Measurements from ENCODE around the gene GSN. TPM values are rescaled to one million over a fixed set of nuclear protein-coding genes. Genes with fewer than 3 reads are reported as not detected.
A peak's percentile ranks its signal among the peaks of the same experiment; 100 is the strongest.

GSN gene
- total and polyA plus RNA-seq, 2 of the 13 experiments (the other 11 are each of a cell fraction or from before 2014, with no cell fraction given), result 294 to 307 TPM

DNA sequence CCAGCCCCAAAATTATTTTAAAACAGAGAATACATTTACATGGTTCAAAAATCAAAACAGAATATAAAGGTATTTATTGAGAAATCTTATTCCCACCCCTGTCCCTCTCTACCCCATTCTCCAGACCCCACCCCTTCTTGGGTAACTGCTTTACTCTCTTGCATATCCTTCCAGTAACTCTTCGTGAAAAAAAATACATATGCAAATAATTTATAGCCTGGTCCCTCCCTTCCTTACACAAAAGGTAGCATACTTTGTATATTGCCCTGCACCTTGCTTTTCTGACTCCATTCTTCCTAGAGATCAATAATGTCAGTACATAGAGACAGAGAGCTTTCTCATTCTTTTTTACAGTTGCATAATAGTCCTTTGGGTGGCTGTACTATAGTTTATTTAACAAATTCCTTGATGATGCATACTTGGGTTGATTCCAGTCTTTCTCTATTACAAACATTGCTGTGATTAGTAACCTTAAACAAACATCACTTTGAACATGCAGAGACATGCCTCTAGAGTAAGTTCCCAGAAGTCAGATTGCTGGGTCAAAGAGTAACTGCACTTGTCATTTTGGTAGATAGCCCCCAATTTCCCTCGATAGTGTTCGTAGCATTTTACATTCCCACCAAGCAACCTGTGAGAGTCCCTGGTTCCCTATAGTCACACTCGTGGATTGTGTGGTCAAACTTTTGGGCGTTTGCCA is 54.2 kb downstream of the GSN start (continued):
- TF ChIP-seq AKNA (CRISPR knock-in tag; IDR thresholded peaks at IDR 0.05; ENCODE audit: borderline replicate concordance), result no peak
- peak; percentile 84 for TF ChIP-seq NR2F2 (IDR thresholded peaks at IDR 0.05; ENCODE audit: borderline replicate concordance, low read depth)
- TF ChIP-seq PPARG (CRISPR knock-in tag; conservative IDR thresholded peaks at IDR 0.05), result peak; percentile 97
- TF ChIP-seq TSC22D2 (CRISPR knock-in tag; IDR thresholded peaks at IDR 0.05; ENCODE audit: borderline replicate concordance), result no peak
- no peak for TF ChIP-seq ZNF329 (CRISPR knock-in tag; IDR thresholded peaks at IDR 0.05; ENCODE audit: low read depth)
- no peak for TF ChIP-seq PAX8 (CRISPR knock-in tag; IDR thresholded peaks at IDR 0.05; ENCODE audit: borderline replicate concordance)
- peak; percentile 84 for TF ChIP-seq TBX3 (IDR thresholded peaks at IDR 0.05; ENCODE audit: borderline replicate concordance)
- no peak for TF ChIP-seq PAWR (CRISPR knock-in tag; IDR thresholded peaks at IDR 0.05; ENCODE audit: borderline replicate concordance)
- TF ChIP-seq TP53 (CRISPR knock-in tag; conservative IDR thresholded peaks at IDR 0.05), result peak; percentile 100
- TF ChIP-seq NCOA2 (CRISPR knock-in tag; IDR thresholded peaks at IDR 0.05), result peak; percentile 97
- TF ChIP-seq ZBTB10 (CRISPR knock-in tag; IDR thresholded peaks at IDR 0.05; ENCODE audit: borderline replicate concordance), result peak; percentile 62; the same call in 1 of the 2 replicates
- TF ChIP-seq ZNF616 (CRISPR knock-in tag; IDR thresholded peaks at IDR 0.05; ENCODE audit: low read depth), result no peak
- peak; percentile 80; the same call in 1 of the 2 replicates for TF ChIP-seq SNAPC2 (CRISPR knock-in tag; IDR thresholded peaks at IDR 0.05)
- TF ChIP-seq EED (CRISPR knock-in tag; IDR thresholded peaks at IDR 0.05), result no peak
- TF ChIP-seq, protein P1, sequence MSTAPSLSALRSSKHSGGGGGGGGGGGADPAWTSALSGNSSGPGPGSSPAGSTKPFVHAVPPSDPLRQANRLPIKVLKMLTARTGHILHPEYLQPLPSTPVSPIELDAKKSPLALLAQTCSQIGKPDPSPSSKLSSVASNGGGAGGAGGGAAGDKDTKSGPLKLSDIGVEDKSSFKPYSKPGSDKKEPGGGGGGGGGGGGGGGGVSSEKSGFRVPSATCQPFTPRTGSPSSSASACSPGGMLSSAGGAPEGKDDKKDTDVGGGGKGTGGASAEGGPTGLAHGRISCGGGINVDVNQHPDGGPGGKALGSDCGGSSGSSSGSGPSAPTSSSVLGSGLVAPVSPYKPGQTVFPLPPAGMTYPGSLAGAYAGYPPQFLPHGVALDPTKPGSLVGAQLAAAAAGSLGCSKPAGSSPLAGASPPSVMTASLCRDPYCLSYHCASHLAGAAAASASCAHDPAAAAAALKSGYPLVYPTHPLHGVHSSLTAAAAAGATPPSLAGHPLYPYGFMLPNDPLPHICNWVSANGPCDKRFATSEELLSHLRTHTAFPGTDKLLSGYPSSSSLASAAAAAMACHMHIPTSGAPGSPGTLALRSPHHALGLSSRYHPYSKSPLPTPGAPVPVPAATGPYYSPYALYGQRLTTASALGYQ (CRISPR knock-in tag; IDR thresholded peaks at IDR 0.05), result peak; percentile 92
- peak; percentile 89 for TF ChIP-seq CREM (IDR thresholded peaks at IDR 0.05)
- no peak for TF ChIP-seq CREM (CRISPR knock-in tag; IDR thresholded peaks at IDR 0.05)
- peak; percentile 57; the same call in 1 of the 2 replicates for TF ChIP-seq ATM (IDR thresholded peaks at IDR 0.05; ENCODE audit: borderline replicate concordance)
- peak; percentile 88; the same call in 1 of the 2 replicates for TF ChIP-seq ZNF816 (CRISPR knock-in tag; IDR thresholded peaks at IDR 0.05; ENCODE audit: borderline replicate concordance)
- TF ChIP-seq GABPA (IDR thresholded peaks at IDR 0.05; ENCODE audit: low read depth, low read length), result no peak
- peak; percentile 57 for TF ChIP-seq GABPA (CRISPR knock-in tag; IDR thresholded peaks at IDR 0.05; ENCODE audit: low read depth)
- TF ChIP-seq KAT2B (IDR thresholded peaks at IDR 0.05; ENCODE audit: borderline replicate concordance, low read depth, low read length), result peak; percentile 54; the same call in 1 of the 2 replicates

Data from HepG2 (cell line).